PFSK-1 (cell line): ENCODE data around the gene TERT.

ENCODE experiments used
- FOXP2 ChIP-seq: optimal IDR thresholded peaks from 2 replicates; pipeline ENCODE3; 2011; ENCODE audit warnings: borderline replicate concordance, control low read depth, inconsistent platforms; ENCODE audit not compliant: insufficient read depth; ENCODE audit errors: extremely low read length, extremely low read depth
- POLR2AphosphoS5 ChIP-seq: IDR thresholded peaks from 2 replicates; pipeline ENCODE4 v1.6.1; 2012; ENCODE audit warnings: low read depth, mild to moderate bottlenecking, control low read depth, low read length, moderate library complexity
- SIN3A ChIP-seq: IDR thresholded peaks from 2 replicates; pipeline ENCODE4 v1.6.1; 2012; ENCODE audit warnings: mild to moderate bottlenecking, low read length, moderate library complexity, borderline replicate concordance; ENCODE audit not compliant: insufficient read depth
- TAF1 ChIP-seq: IDR thresholded peaks from 2 replicates; pipeline ENCODE4 v1.6.1; 2012; ENCODE audit warnings: low read length, control low read depth, borderline replicate concordance; ENCODE audit not compliant: insufficient read depth
- TF ChIP-seq, protein P1 (sequence below), 2 experiments: IDR thresholded peaks; 2 replicates each; pipeline versions ENCODE4 v1.6.1 to v1.8.0; 2011 to 2012; ENCODE audit warnings: low read depth in 2 of 2, low read length in 2 of 2, control low read depth in 1 of 2, inconsistent platforms in 1 of 2, mild to moderate bottlenecking in 1 of 2, moderate library complexity in 1 of 2; ENCODE audit not compliant: insufficient read depth in 1 of 2

- no peak for TF ChIP-seq TAF1
- TF ChIP-seq POLR2AphosphoS5 = no peak
- TF ChIP-seq SIN3A = no peak
- TF ChIP-seq, protein P1, sequence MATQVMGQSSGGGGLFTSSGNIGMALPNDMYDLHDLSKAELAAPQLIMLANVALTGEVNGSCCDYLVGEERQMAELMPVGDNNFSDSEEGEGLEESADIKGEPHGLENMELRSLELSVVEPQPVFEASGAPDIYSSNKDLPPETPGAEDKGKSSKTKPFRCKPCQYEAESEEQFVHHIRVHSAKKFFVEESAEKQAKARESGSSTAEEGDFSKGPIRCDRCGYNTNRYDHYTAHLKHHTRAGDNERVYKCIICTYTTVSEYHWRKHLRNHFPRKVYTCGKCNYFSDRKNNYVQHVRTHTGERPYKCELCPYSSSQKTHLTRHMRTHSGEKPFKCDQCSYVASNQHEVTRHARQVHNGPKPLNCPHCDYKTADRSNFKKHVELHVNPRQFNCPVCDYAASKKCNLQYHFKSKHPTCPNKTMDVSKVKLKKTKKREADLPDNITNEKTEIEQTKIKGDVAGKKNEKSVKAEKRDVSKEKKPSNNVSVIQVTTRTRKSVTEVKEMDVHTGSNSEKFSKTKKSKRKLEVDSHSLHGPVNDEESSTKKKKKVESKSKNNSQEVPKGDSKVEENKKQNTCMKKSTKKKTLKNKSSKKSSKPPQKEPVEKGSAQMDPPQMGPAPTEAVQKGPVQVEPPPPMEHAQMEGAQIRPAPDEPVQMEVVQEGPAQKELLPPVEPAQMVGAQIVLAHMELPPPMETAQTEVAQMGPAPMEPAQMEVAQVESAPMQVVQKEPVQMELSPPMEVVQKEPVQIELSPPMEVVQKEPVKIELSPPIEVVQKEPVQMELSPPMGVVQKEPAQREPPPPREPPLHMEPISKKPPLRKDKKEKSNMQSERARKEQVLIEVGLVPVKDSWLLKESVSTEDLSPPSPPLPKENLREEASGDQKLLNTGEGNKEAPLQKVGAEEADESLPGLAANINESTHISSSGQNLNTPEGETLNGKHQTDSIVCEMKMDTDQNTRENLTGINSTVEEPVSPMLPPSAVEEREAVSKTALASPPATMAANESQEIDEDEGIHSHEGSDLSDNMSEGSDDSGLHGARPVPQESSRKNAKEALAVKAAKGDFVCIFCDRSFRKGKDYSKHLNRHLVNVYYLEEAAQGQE (IDR thresholded peaks at IDR 0.05; ENCODE audit: insufficient read depth in 1 of 2, low read depth in 2 of 2, low read length in 2 of 2) = no peak
- no peak for TF ChIP-seq FOXP2
Observed at GRCh38 chr5:1212271-1212670, 82.6 kb downstream of the TERT start.
